T-cell (primary cell): ENCODE results near the gene RHEX. TPM values are rescaled to one million over a fixed set of nuclear protein-coding genes. Genes with fewer than 3 reads are reported as not detected.

Experiments used
- ATAC-seq, 4 experiments: fragments of 200-7000 bp in 3 of 4; fragments of 150-1000 bp in 1 of 4; cut with Tn5 transposase; replicated peaks in 1 of 4; 1 replicate in 3 of 4; 2 replicates in 1 of 4; pipeline ENCODE4 v1.10.0; 2021; ENCODE audit warnings: moderate library complexity in 3 of 4, mild to moderate bottlenecking in 2 of 4, moderate number of reproducible peaks in 1 of 4
- CTCF ChIA-PET, 2 donors: fragments of 300-600 bp; sonication (Branson Sonifier 250); formaldehyde crosslinking; loops; one replicate each; lab custom pipeline; 2022; ENCODE audit warnings: antibody characterized with exemption in 2 of 2; lab: Charles Lee
- POLR2A ChIA-PET, 2 donors: fragments of 300-600 bp; sonication (Branson Sonifier 250); formaldehyde crosslinking; loops; one replicate each; lab custom pipeline; 2022; ENCODE audit warnings: antibody characterized with exemption in 2 of 2; lab: Charles Lee
- DNase-seq, 35 experiments: peaks; one replicate each; pipeline versions ENCODE4 v3.0.0 to v3.0.0-alpha.2; 2013 to 2023
- H3K27ac ChIP-seq: one replicate; pipeline ENCODE4 v1.5.1; 2013; ENCODE audit warnings: low read length
- H3K27me3 ChIP-seq, 2 experiments: replicated peaks in 1 of 2; 1 replicate in 1 of 2; 2 replicates in 1 of 2; pipeline versions ENCODE4 v1.6.1 to v1.7.0; 2013; ENCODE audit warnings: low read length in 1 of 2, mixed read lengths in 1 of 2; ENCODE audit not compliant: control insufficient read depth in 2 of 2, insufficient read depth in 2 of 2; ENCODE audit errors: extremely low read depth in 1 of 2
- H3K36me3 ChIP-seq, 2 donors: 1 replicate in 1 of 2; 2 replicates in 1 of 2; pipeline versions ENCODE4 v1.6.1 to v1.7.0; 2013; ENCODE audit warnings: low read length in 1 of 2; ENCODE audit not compliant: control insufficient read depth in 2 of 2, insufficient read depth in 1 of 2; ENCODE audit errors: extremely low read depth in 1 of 2
- H3K4me1 ChIP-seq, 2 experiments: 1 replicate in 1 of 2; 2 replicates in 1 of 2; pipeline versions ENCODE4 v1.6.1 to v1.7.0; 2013; ENCODE audit warnings: low read length in 2 of 2, mixed read lengths in 1 of 2; ENCODE audit not compliant: insufficient read depth in 2 of 2, control insufficient read depth in 1 of 2; ENCODE audit errors: extremely low read depth in 1 of 2
- H3K4me3 ChIP-seq, 2 donors: 1 replicate in 1 of 2; 2 replicates in 1 of 2; pipeline versions ENCODE4 v1.5.1 to v1.7.0; 2013; ENCODE audit warnings: mild to moderate bottlenecking in 2 of 2, low read length in 1 of 2, moderate library complexity in 1 of 2; ENCODE audit not compliant: control insufficient read depth in 1 of 2; ENCODE audit errors: extremely low read depth in 1 of 2
- H3K9me3 ChIP-seq: 2 replicates; pipeline ENCODE4 v1.7.0; 2013
- H3K27ac Mint-ChIP-seq, 2 donors: one replicate each; pipeline ENCODE4 v1.8.0; 2020 to 2021; ENCODE audit warnings: mild to moderate bottlenecking in 2 of 2, mixed read lengths in 2 of 2
- H3K27me3 Mint-ChIP-seq, 2 donors: one replicate each; pipeline ENCODE4 v1.8.0; 2021 to 2022; ENCODE audit warnings: mixed read lengths in 2 of 2
- H3K36me3 Mint-ChIP-seq: one replicate; pipeline ENCODE4 v1.8.0; 2021; ENCODE audit warnings: mixed read lengths
- H3K4me1 Mint-ChIP-seq, 3 donors: one replicate each; pipeline ENCODE4 v1.8.0; 2020 to 2022; ENCODE audit warnings: mixed read lengths in 3 of 3, mild to moderate bottlenecking in 1 of 3
- H3K4me3 Mint-ChIP-seq, 3 donors: one replicate each; pipeline ENCODE4 v1.8.0; 2020 to 2022; ENCODE audit warnings: mild to moderate bottlenecking in 3 of 3, mixed read lengths in 3 of 3, moderate library complexity in 3 of 3
- H3K9me3 Mint-ChIP-seq, 3 donors: one replicate each; pipeline ENCODE4 v1.8.0; 2020 to 2022; ENCODE audit warnings: mixed read lengths in 3 of 3
- WGBS: methylation state at CpG from one replicate; pipeline ENCODE4 v1.1.5; 2013; ENCODE audit warnings: missing lambda C conversion rate; ENCODE audit not compliant: insufficient coverage; 5-methylcytosine and 5-hydroxymethylcytosine counted together
- total RNA-seq, 35 experiments: library from RNA in 6 of 35; stranded (reverse) in 6 of 35; fragments of 120-200 nt in 1 of 35; gene quantifications; one replicate each; pipeline versions ENCODE4 v1.2.1 to v1.2.4 and lab custom pipeline; 2013 to 2026

RHEX gene
- total RNA-seq, 5 donors from 2014 or later (not counting 1 experiment from before 2014, with no cell fraction given), result 0.28 to 1.6 (median 1.2) TPM; not detected in 1

- H3K27ac ChIP-seq, result no peak overlapping the region
- H3K4me3 ChIP-seq, result no peak overlapping the region
- no peak for DNase-seq
- Mint-ChIP-seq H3K4me3 (no peak overlapping the region), H3K9me3 (no peaks in the 10 kb centered on the region), H3K4me1 (no peaks in the 10 kb centered on the region), H3K27me3 (peaks cover 20 to 34% of the 10 kb centered on the region in 2 donors), H3K36me3 (no peaks in the 10 kb centered on the region), H3K27ac (no peak overlapping the region)
- peaks cover 0 to under 1% of the 10 kb centered on the region in 2 experiments for H3K4me1 ChIP-seq
- no peak for ATAC-seq
- no peaks in the 10 kb centered on the region for H3K9me3 ChIP-seq
- ChIA-PET CTCF (no interaction called here), POLR2A (no interaction called here)
- H3K27me3 ChIP-seq, result peaks cover 0 to 18% of the 10 kb centered on the region in 2 experiments
- no CpG with 5 or more reads among the region's 2 CpGs for WGBS
- H3K36me3 ChIP-seq, result no peaks in the 10 kb centered on the region
Measured at GRCh38 chr1:206136241-206136640, 83.3 kb downstream of the RHEX start.

- ChIA-PET CTCF (no interaction called here), POLR2A (no interaction called here)
- Mint-ChIP-seq H3K27me3 (peaks cover 21 to 42% of the 10 kb centered on the region in 2 donors), H3K27ac (no peak overlapping the region), H3K4me3 (no peak overlapping the region), H3K9me3 (peaks cover 0 to under 1% (median 0%) of the 10 kb centered on the region in 3 donors), H3K4me1 (peaks cover 0 to 4% (median 0%) of the 10 kb centered on the region in 3 donors), H3K36me3 (no peaks in the 10 kb centered on the region)
- H3K36me3 ChIP-seq, result no peaks in the 10 kb centered on the region
- H3K27me3 ChIP-seq, result peaks cover 0 to 11% of the 10 kb centered on the region in 2 experiments
- ATAC-seq, result no peak
- no peak for DNase-seq
- peaks cover 0 to 5% of the 10 kb centered on the region in 2 experiments for H3K4me1 ChIP-seq
- H3K27ac ChIP-seq, result no peak overlapping the region
- H3K9me3 ChIP-seq, result no peaks in the 10 kb centered on the region
- no CpG with 5 or more reads among the region's 3 CpGs for WGBS
- H3K4me3 ChIP-seq, result no peak overlapping the region
Measured at GRCh38 chr1:206142011-206142410, 89.0 kb downstream of the RHEX start.

GRCh38 chr1:206142770-206143169 lies 89.8 kb downstream of the RHEX start:
- WGBS, result no CpG with 5 or more reads among the region's 2 CpGs

GRCh38 chr1:206143537-206144172 lies 90.7 kb downstream of the RHEX start:
- H3K4me1 ChIP-seq, result peaks cover 0 to 5% of the 10 kb centered on the region in 2 experiments
- H3K9me3 ChIP-seq, result no peaks in the 10 kb centered on the region
- no peak overlapping the region for H3K4me3 Mint-ChIP-seq
- peaks cover 0 to 9% (median 0%) of the 10 kb centered on the region in 3 donors for H3K9me3 Mint-ChIP-seq
- H3K4me1 Mint-ChIP-seq, result peaks cover 0 to 4% (median 0%) of the 10 kb centered on the region in 3 donors
- DNase-seq (no peak), ATAC-seq (no peak)
- WGBS, result 87% methylated on average over 10 of the region's 15 CpGs
- peaks cover 0 to 11% of the 10 kb centered on the region in 2 experiments for H3K27me3 ChIP-seq
- H3K36me3 ChIP-seq, result no peaks in the 10 kb centered on the region
- no peak overlapping the region for H3K27ac Mint-ChIP-seq
- CTCF ChIA-PET, result no interaction called here
- POLR2A ChIA-PET, result no interaction called here
- H3K27ac ChIP-seq, result no peak overlapping the region
- H3K27me3 Mint-ChIP-seq, result peaks cover 16 to 35% of the 10 kb centered on the region in 2 donors
- H3K4me3 ChIP-seq, result no peak overlapping the region
- no peaks in the 10 kb centered on the region for H3K36me3 Mint-ChIP-seq

More at GRCh38 chr1:206142770-206143169, 89.8 kb downstream of the RHEX start:
- no peak overlapping the region for H3K27ac ChIP-seq
- H3K36me3 Mint-ChIP-seq, result no peaks in the 10 kb centered on the region
- peaks cover 0 to 11% of the 10 kb centered on the region in 2 experiments for H3K27me3 ChIP-seq
- no peak overlapping the region for H3K4me3 Mint-ChIP-seq
- H3K27me3 Mint-ChIP-seq, result peaks cover 17 to 42% of the 10 kb centered on the region in 2 donors
- ChIA-PET POLR2A (no interaction called here), CTCF (no interaction called here)
- H3K4me1 ChIP-seq, result peaks cover 0 to 5% of the 10 kb centered on the region in 2 experiments
- DNase-seq, result no peak
- H3K27ac Mint-ChIP-seq, result no peak overlapping the region
- H3K4me3 ChIP-seq, result no peak overlapping the region
- ATAC-seq, result no peak
- H3K36me3 ChIP-seq, result no peaks in the 10 kb centered on the region
- H3K9me3 ChIP-seq, result no peaks in the 10 kb centered on the region
- peaks cover 0 to 4% (median 0%) of the 10 kb centered on the region in 3 donors for H3K4me1 Mint-ChIP-seq
- peaks cover 0 to 5% (median 0%) of the 10 kb centered on the region in 3 donors for H3K9me3 Mint-ChIP-seq

GRCh38 chr1:206144605-206145004 lies 91.6 kb downstream of the RHEX start:
- H3K36me3 Mint-ChIP-seq, result no peaks in the 10 kb centered on the region
- H3K27me3 ChIP-seq, result peaks cover 0 to 11% of the 10 kb centered on the region in 2 experiments
- POLR2A ChIA-PET, result no interaction called here
- ATAC-seq (no peak), DNase-seq (no peak)
- peaks cover 0 to 4% (median 0%) of the 10 kb centered on the region in 3 donors for H3K4me1 Mint-ChIP-seq
- no peak overlapping the region for H3K27ac Mint-ChIP-seq
- no peaks in the 10 kb centered on the region for H3K9me3 ChIP-seq
- CTCF ChIA-PET, result no interaction called here
- H3K27ac ChIP-seq, result no peak overlapping the region
- no peaks in the 10 kb centered on the region for H3K36me3 ChIP-seq
- H3K4me3 ChIP-seq, result no peak overlapping the region
- no CpG with 5 or more reads among the region's 2 CpGs for WGBS
- peaks cover 0 to 9% (median 0%) of the 10 kb centered on the region in 3 donors for H3K9me3 Mint-ChIP-seq
- no peak overlapping the region for H3K4me3 Mint-ChIP-seq
- peaks cover 0 to 5% of the 10 kb centered on the region in 2 experiments for H3K4me1 ChIP-seq
- H3K27me3 Mint-ChIP-seq, result peaks cover 15 to 30% of the 10 kb centered on the region in 2 donors

GRCh38 chr1:206145771-206146290 lies 92.9 kb downstream of the RHEX start:
- Mint-ChIP-seq H3K4me1 (peaks cover 0 to 4% (median 0%) of the 10 kb centered on the region in 3 donors), H3K4me3 (no peak overlapping the region), H3K36me3 (no peaks in the 10 kb centered on the region), H3K27me3 (peaks cover 10 to 24% of the 10 kb centered on the region in 2 donors), H3K27ac (no peak overlapping the region), H3K9me3 (peaks cover 0 to 9% (median 0%) of the 10 kb centered on the region in 3 donors)
- ATAC-seq, result no peak
- WGBS, result 80% methylated on average over 2 of the region's 3 CpGs
- Histone ChIP-seq H3K27ac (no peak overlapping the region), H3K4me3 (no peak overlapping the region), H3K36me3 (no peaks in the 10 kb centered on the region), H3K27me3 (peaks cover 0 to 9% of the 10 kb centered on the region in 2 experiments), H3K9me3 (no peaks in the 10 kb centered on the region), H3K4me1 (peaks cover 0 to 5% of the 10 kb centered on the region in 2 experiments)
- no peak for DNase-seq
- CTCF ChIA-PET, result no interaction called here
- POLR2A ChIA-PET, result no interaction called here
